Liver (tissue), 3 donors: ENCODE results near the gene DGKB.

ENCODE experiments used
- ATF3 ChIP-seq: IDR thresholded peaks from 2 replicates; pipeline ENCODE4 v1.6.1; 2016; ENCODE audit warnings: antibody characterized with exemption
- CTCF ChIP-seq: fragments of 150-350 bp; IDR thresholded peaks from 2 replicates; pipeline ENCODE4 v1.5.1; 2017; ENCODE audit warnings: improper control_type of control experiment, low read depth, low read length; ENCODE audit not compliant: missing input control
- HNF4G ChIP-seq: IDR thresholded peaks from 2 replicates; pipeline ENCODE4 v1.6.1; 2016; ENCODE audit warnings: antibody characterized with exemption
- JUND ChIP-seq, 2 donors: IDR thresholded peaks; 2 replicates each; pipeline ENCODE4 v1.6.1; 2016; ENCODE audit warnings: antibody characterized with exemption in 2 of 2
- MAX ChIP-seq: IDR thresholded peaks from 2 replicates; pipeline ENCODE4 v1.6.1; 2016; ENCODE audit warnings: antibody characterized with exemption
- RAD21 ChIP-seq, 2 donors: IDR thresholded peaks; 2 replicates each; pipeline ENCODE4 v1.6.1; 2016; ENCODE audit warnings: antibody characterized with exemption in 2 of 2, mild to moderate bottlenecking in 2 of 2
- SP1 ChIP-seq: IDR thresholded peaks from 2 replicates; pipeline ENCODE4 v1.6.1; 2018; ENCODE audit warnings: antibody characterized with exemption, mild to moderate bottlenecking
- TAF1 ChIP-seq: conservative IDR thresholded peaks from 2 replicates; pipeline ENCODE4 v1.6.1; 2016; ENCODE audit warnings: antibody characterized with exemption, mild to moderate bottlenecking
- TF ChIP-seq, protein P1 (sequence below): IDR thresholded peaks from 2 replicates; pipeline ENCODE4 v1.6.1; 2016; ENCODE audit warnings: antibody characterized with exemption, mild to moderate bottlenecking
- TF ChIP-seq, protein P2 (sequence below): IDR thresholded peaks from 2 replicates; pipeline ENCODE4 v1.6.1; 2016; ENCODE audit warnings: antibody characterized with exemption
- donor health status: healthy.
- donor health status: healthy.

DNA sequence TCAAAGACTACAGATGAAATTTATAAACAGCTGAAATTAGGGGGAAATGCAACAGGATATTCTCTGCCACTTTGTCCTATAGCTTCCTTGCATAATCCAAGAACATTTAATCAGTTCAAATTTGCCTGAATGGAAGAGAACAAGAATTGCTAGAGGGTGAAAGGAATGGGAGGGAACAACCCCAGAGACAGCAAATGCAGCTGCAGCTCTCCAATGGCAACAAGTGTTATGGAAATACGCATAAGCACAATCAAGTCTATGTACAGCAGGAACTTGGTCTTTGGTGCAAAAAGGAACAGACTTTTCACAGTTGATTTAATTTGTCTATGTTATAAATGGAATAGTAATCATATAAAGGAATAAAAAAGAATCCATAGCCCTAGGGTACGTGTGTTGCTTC, 644.1 kb downstream of the DGKB start:
- TF ChIP-seq CTCF (no peak), RAD21 (IDR thresholded peaks at IDR 0.05) (no peak), HNF4G (no peak), ATF3 (no peak), TAF1 (no peak), MAX (no peak), SP1 (no peak), JUND (IDR thresholded peaks at IDR 0.05) (no peak)
- TF ChIP-seq, protein P1, sequence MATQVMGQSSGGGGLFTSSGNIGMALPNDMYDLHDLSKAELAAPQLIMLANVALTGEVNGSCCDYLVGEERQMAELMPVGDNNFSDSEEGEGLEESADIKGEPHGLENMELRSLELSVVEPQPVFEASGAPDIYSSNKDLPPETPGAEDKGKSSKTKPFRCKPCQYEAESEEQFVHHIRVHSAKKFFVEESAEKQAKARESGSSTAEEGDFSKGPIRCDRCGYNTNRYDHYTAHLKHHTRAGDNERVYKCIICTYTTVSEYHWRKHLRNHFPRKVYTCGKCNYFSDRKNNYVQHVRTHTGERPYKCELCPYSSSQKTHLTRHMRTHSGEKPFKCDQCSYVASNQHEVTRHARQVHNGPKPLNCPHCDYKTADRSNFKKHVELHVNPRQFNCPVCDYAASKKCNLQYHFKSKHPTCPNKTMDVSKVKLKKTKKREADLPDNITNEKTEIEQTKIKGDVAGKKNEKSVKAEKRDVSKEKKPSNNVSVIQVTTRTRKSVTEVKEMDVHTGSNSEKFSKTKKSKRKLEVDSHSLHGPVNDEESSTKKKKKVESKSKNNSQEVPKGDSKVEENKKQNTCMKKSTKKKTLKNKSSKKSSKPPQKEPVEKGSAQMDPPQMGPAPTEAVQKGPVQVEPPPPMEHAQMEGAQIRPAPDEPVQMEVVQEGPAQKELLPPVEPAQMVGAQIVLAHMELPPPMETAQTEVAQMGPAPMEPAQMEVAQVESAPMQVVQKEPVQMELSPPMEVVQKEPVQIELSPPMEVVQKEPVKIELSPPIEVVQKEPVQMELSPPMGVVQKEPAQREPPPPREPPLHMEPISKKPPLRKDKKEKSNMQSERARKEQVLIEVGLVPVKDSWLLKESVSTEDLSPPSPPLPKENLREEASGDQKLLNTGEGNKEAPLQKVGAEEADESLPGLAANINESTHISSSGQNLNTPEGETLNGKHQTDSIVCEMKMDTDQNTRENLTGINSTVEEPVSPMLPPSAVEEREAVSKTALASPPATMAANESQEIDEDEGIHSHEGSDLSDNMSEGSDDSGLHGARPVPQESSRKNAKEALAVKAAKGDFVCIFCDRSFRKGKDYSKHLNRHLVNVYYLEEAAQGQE: no peak
- TF ChIP-seq, protein P2, sequence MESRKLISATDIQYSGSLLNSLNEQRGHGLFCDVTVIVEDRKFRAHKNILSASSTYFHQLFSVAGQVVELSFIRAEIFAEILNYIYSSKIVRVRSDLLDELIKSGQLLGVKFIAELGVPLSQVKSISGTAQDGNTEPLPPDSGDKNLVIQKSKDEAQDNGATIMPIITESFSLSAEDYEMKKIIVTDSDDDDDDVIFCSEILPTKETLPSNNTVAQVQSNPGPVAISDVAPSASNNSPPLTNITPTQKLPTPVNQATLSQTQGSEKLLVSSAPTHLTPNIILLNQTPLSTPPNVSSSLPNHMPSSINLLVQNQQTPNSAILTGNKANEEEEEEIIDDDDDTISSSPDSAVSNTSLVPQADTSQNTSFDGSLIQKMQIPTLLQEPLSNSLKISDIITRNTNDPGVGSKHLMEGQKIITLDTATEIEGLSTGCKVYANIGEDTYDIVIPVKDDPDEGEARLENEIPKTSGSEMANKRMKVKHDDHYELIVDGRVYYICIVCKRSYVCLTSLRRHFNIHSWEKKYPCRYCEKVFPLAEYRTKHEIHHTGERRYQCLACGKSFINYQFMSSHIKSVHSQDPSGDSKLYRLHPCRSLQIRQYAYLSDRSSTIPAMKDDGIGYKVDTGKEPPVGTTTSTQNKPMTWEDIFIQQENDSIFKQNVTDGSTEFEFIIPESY: no peak
